Measurements from ENCODE around the gene ACVR1.

ACVR1 gene

GRCh38 chr2:157857881-157858280 lies 18.2 kb downstream of the ACVR1 start:
- Histone ChIP-seq H3K9me3 (ENCODE audit: control insufficient read depth in 2 of 2, low read length in 2 of 2) (no peaks in the 10 kb centered on the region), H3K9ac (ENCODE audit: low read length in 2 of 2) (no peak overlapping the region), H3K4me1 (ENCODE audit: control insufficient read depth, insufficient read depth, low read length) (no peaks in the 10 kb centered on the region), H3K36me3 (ENCODE audit: control insufficient read depth in 2 of 2, insufficient read depth in 2 of 2, low read length in 2 of 2) (peaks cover 0 to 5% of the 10 kb centered on the region in 2 donors), H3K27me3 (ENCODE audit: control insufficient read depth in 1 of 2, insufficient read depth in 2 of 2, low read length in 2 of 2) (no peaks in the 10 kb centered on the region), H3K4me3 (ENCODE audit: low read length in 2 of 2) (no peak overlapping the region), H3K27ac (ENCODE audit: low read length) (no peak overlapping the region)

GRCh38 chr2:157856187-157856515 lies 20.0 kb downstream of the ACVR1 start:
- H3K9ac ChIP-seq (ENCODE audit: low read length in 2 of 2), result no peak overlapping the region

GRCh38 chr2:157853820-157854219 lies 22.3 kb downstream of the ACVR1 start:
- Histone ChIP-seq H3K4me1 (ENCODE audit: control insufficient read depth, insufficient read depth, low read length) (no peaks in the 10 kb centered on the region), H3K27ac (ENCODE audit: low read length) (no peak overlapping the region), H3K4me3 (ENCODE audit: low read length in 2 of 2) (no peak overlapping the region), H3K27me3 (ENCODE audit: control insufficient read depth in 1 of 2, insufficient read depth in 2 of 2, low read length in 2 of 2) (no peaks in the 10 kb centered on the region), H3K9me3 (ENCODE audit: control insufficient read depth in 2 of 2, low read length in 2 of 2) (no peaks in the 10 kb centered on the region), H3K36me3 (ENCODE audit: control insufficient read depth in 2 of 2, insufficient read depth in 2 of 2, low read length in 2 of 2) (peaks cover 0 to 2% of the 10 kb centered on the region in 2 donors), H3K9ac (ENCODE audit: low read length in 2 of 2) (no peak overlapping the region)

More at GRCh38 chr2:157856187-157856515, 20.0 kb downstream of the ACVR1 start:
- no peak overlapping the region for H3K4me3 ChIP-seq (ENCODE audit: low read length in 2 of 2)
- H3K4me1 ChIP-seq (ENCODE audit: control insufficient read depth, insufficient read depth, low read length), result no peaks in the 10 kb centered on the region
- no peak overlapping the region for H3K27ac ChIP-seq (ENCODE audit: low read length)
- H3K9me3 ChIP-seq (ENCODE audit: control insufficient read depth in 2 of 2, low read length in 2 of 2), result no peaks in the 10 kb centered on the region
- H3K27me3 ChIP-seq (ENCODE audit: control insufficient read depth in 1 of 2, insufficient read depth in 2 of 2, low read length in 2 of 2), result no peaks in the 10 kb centered on the region
- H3K36me3 ChIP-seq (ENCODE audit: control insufficient read depth in 2 of 2, insufficient read depth in 2 of 2, low read length in 2 of 2), result peaks cover 0 to 5% of the 10 kb centered on the region in 2 donors

- Histone ChIP-seq H3K36me3 (ENCODE audit: control insufficient read depth in 2 of 2, insufficient read depth in 2 of 2, low read length in 2 of 2) (peaks cover 0 to 2% of the 10 kb centered on the region in 2 donors), H3K4me1 (ENCODE audit: control insufficient read depth, insufficient read depth, low read length) (no peaks in the 10 kb centered on the region), H3K9ac (ENCODE audit: low read length in 2 of 2) (no peak overlapping the region), H3K4me3 (ENCODE audit: low read length in 2 of 2) (no peak overlapping the region), H3K9me3 (ENCODE audit: control insufficient read depth in 2 of 2, low read length in 2 of 2) (no peaks in the 10 kb centered on the region), H3K27ac (ENCODE audit: low read length) (no peak overlapping the region), H3K27me3 (ENCODE audit: control insufficient read depth in 1 of 2, insufficient read depth in 2 of 2, low read length in 2 of 2) (no peaks in the 10 kb centered on the region)
Observed at GRCh38 chr2:157853211-157853610, 22.9 kb downstream of the ACVR1 start.

GRCh38 chr2:157849591-157849990 lies 26.5 kb downstream of the ACVR1 start:
- no peak overlapping the region for H3K27ac ChIP-seq (ENCODE audit: low read length)
- H3K4me1 ChIP-seq (ENCODE audit: control insufficient read depth, insufficient read depth, low read length), result no peaks in the 10 kb centered on the region
- H3K4me3 ChIP-seq (ENCODE audit: low read length in 2 of 2), result no peak overlapping the region
- no peaks in the 10 kb centered on the region for H3K27me3 ChIP-seq (ENCODE audit: control insufficient read depth in 1 of 2, insufficient read depth in 2 of 2, low read length in 2 of 2)
- H3K36me3 ChIP-seq (ENCODE audit: control insufficient read depth in 2 of 2, insufficient read depth in 2 of 2, low read length in 2 of 2), result no peaks in the 10 kb centered on the region
- no peak overlapping the region for H3K9ac ChIP-seq (ENCODE audit: low read length in 2 of 2)
- H3K9me3 ChIP-seq (ENCODE audit: control insufficient read depth in 2 of 2, low read length in 2 of 2), result no peaks in the 10 kb centered on the region

GRCh38 chr2:157848213-157848612 lies 27.9 kb downstream of the ACVR1 start:
- Histone ChIP-seq H3K4me1 (ENCODE audit: control insufficient read depth, insufficient read depth, low read length) (no peaks in the 10 kb centered on the region), H3K27me3 (ENCODE audit: control insufficient read depth in 1 of 2, insufficient read depth in 2 of 2, low read length in 2 of 2) (no peaks in the 10 kb centered on the region), H3K9ac (ENCODE audit: low read length in 2 of 2) (no peak overlapping the region), H3K9me3 (ENCODE audit: control insufficient read depth in 2 of 2, low read length in 2 of 2) (no peaks in the 10 kb centered on the region), H3K27ac (ENCODE audit: low read length) (no peak overlapping the region), H3K36me3 (ENCODE audit: control insufficient read depth in 2 of 2, insufficient read depth in 2 of 2, low read length in 2 of 2) (no peaks in the 10 kb centered on the region), H3K4me3 (ENCODE audit: low read length in 2 of 2) (no peak overlapping the region)

- Histone ChIP-seq H3K4me3 (ENCODE audit: low read length in 2 of 2) (no peak overlapping the region), H3K27me3 (ENCODE audit: control insufficient read depth in 1 of 2, insufficient read depth in 2 of 2, low read length in 2 of 2) (no peaks in the 10 kb centered on the region), H3K4me1 (ENCODE audit: control insufficient read depth, insufficient read depth, low read length) (peaks cover 12% of the 10 kb centered on the region), H3K9ac (ENCODE audit: low read length in 2 of 2) (no peak overlapping the region), H3K9me3 (ENCODE audit: control insufficient read depth in 2 of 2, low read length in 2 of 2) (no peaks in the 10 kb centered on the region), H3K27ac (ENCODE audit: low read length) (no peak overlapping the region), H3K36me3 (ENCODE audit: control insufficient read depth in 2 of 2, insufficient read depth in 2 of 2, low read length in 2 of 2) (no peaks in the 10 kb centered on the region)
Observed at GRCh38 chr2:157845081-157845480, 31.0 kb downstream of the ACVR1 start.

GRCh38 chr2:157843935-157844334 lies 32.2 kb downstream of the ACVR1 start:
- Histone ChIP-seq H3K9ac (ENCODE audit: low read length in 2 of 2) (no peak overlapping the region), H3K27me3 (ENCODE audit: control insufficient read depth in 1 of 2, insufficient read depth in 2 of 2, low read length in 2 of 2) (no peaks in the 10 kb centered on the region), H3K36me3 (ENCODE audit: control insufficient read depth in 2 of 2, insufficient read depth in 2 of 2, low read length in 2 of 2) (no peaks in the 10 kb centered on the region), H3K9me3 (ENCODE audit: control insufficient read depth in 2 of 2, low read length in 2 of 2) (no peaks in the 10 kb centered on the region), H3K27ac (ENCODE audit: low read length) (no peak overlapping the region), H3K4me3 (ENCODE audit: low read length in 2 of 2) (no peak overlapping the region), H3K4me1 (ENCODE audit: control insufficient read depth, insufficient read depth, low read length) (peaks cover 18% of the 10 kb centered on the region)

GRCh38 chr2:157843081-157843480 lies 33.0 kb downstream of the ACVR1 start:
- no peaks in the 10 kb centered on the region for H3K36me3 ChIP-seq (ENCODE audit: control insufficient read depth in 2 of 2, insufficient read depth in 2 of 2, low read length in 2 of 2)
- H3K27me3 ChIP-seq (ENCODE audit: control insufficient read depth in 1 of 2, insufficient read depth in 2 of 2, low read length in 2 of 2), result no peaks in the 10 kb centered on the region
- H3K27ac ChIP-seq (ENCODE audit: low read length), result no peak overlapping the region
- H3K4me3 ChIP-seq (ENCODE audit: low read length in 2 of 2), result no peak overlapping the region
- no peak overlapping the region for H3K9ac ChIP-seq (ENCODE audit: low read length in 2 of 2)
- H3K4me1 ChIP-seq (ENCODE audit: control insufficient read depth, insufficient read depth, low read length), result peaks cover 24% of the 10 kb centered on the region
- H3K9me3 ChIP-seq (ENCODE audit: control insufficient read depth in 2 of 2, low read length in 2 of 2), result no peaks in the 10 kb centered on the region

GRCh38 chr2:157842106-157842879 lies 33.8 kb downstream of the ACVR1 start:
- no peaks in the 10 kb centered on the region for H3K27me3 ChIP-seq (ENCODE audit: control insufficient read depth in 1 of 2, insufficient read depth in 2 of 2, low read length in 2 of 2)
- H3K36me3 ChIP-seq (ENCODE audit: control insufficient read depth in 2 of 2, insufficient read depth in 2 of 2, low read length in 2 of 2), result no peaks in the 10 kb centered on the region
- H3K9ac ChIP-seq (ENCODE audit: low read length in 2 of 2), result no peak overlapping the region
- H3K4me1 ChIP-seq (ENCODE audit: control insufficient read depth, insufficient read depth, low read length), result peaks cover 24% of the 10 kb centered on the region
- no peak overlapping the region for H3K4me3 ChIP-seq (ENCODE audit: low read length in 2 of 2)
- no peak overlapping the region for H3K27ac ChIP-seq (ENCODE audit: low read length)
- no peaks in the 10 kb centered on the region for H3K9me3 ChIP-seq (ENCODE audit: control insufficient read depth in 2 of 2, low read length in 2 of 2)

GRCh38 chr2:157841485-157841884 lies 34.6 kb downstream of the ACVR1 start:
- Histone ChIP-seq H3K27ac (ENCODE audit: low read length) (no peak overlapping the region), H3K4me1 (ENCODE audit: control insufficient read depth, insufficient read depth, low read length) (peaks cover 24% of the 10 kb centered on the region), H3K9ac (ENCODE audit: low read length in 2 of 2) (no peak overlapping the region), H3K9me3 (ENCODE audit: control insufficient read depth in 2 of 2, low read length in 2 of 2) (no peaks in the 10 kb centered on the region), H3K4me3 (ENCODE audit: low read length in 2 of 2) (no peak overlapping the region), H3K27me3 (ENCODE audit: control insufficient read depth in 1 of 2, insufficient read depth in 2 of 2, low read length in 2 of 2) (no peaks in the 10 kb centered on the region), H3K36me3 (ENCODE audit: control insufficient read depth in 2 of 2, insufficient read depth in 2 of 2, low read length in 2 of 2) (no peaks in the 10 kb centered on the region)

Data from stomach smooth muscle (tissue), 2 donors.